HG03045 (cell line): ENCODE results near the gene TRAPPC12.
"Not testable (repeated sequence)": the region's sequence is repeated elsewhere in the genome, so short reads cannot be mapped to it uniquely, and the experiment has no call there.

ENCODE experiments used
- ATAC-seq: cut with Tn5 transposase; IDR thresholded peaks from one replicate; pipeline ENCODE4 v1.9.1; 2021; ENCODE audit warnings: mild to moderate bottlenecking, moderate library complexity; ENCODE audit not compliant: unreplicated experiment

The TRAPPC12 gene

GRCh38 chr2:3451926-3452671 lies 72.6 kb downstream of the TRAPPC12 start:
- ATAC-seq = no peak

GRCh38 chr2:3453190-3453999 lies 73.9 kb downstream of the TRAPPC12 start:
- ATAC-seq = no peak

- ATAC-seq = not testable (repeated sequence)
Observed at GRCh38 chr2:3454005-3454404, 74.5 kb downstream of the TRAPPC12 start.

- ATAC-seq = no peak
Observed at GRCh38 chr2:3454802-3455201, 75.3 kb downstream of the TRAPPC12 start.

GRCh38 chr2:3456125-3456524 lies 76.6 kb downstream of the TRAPPC12 start:
- ATAC-seq = no peak

GRCh38 chr2:3457524-3458395 lies 78.3 kb downstream of the TRAPPC12 start:
- no peak for ATAC-seq

- ATAC-seq = no peak
Observed at GRCh38 chr2:3458396-3459184, 79.1 kb downstream of the TRAPPC12 start.

- ATAC-seq = no peak
Observed at GRCh38 chr2:3459185-3460015, 79.9 kb downstream of the TRAPPC12 start.

GRCh38 chr2:3460156-3460555 lies 80.7 kb downstream of the TRAPPC12 start:
- ATAC-seq = no peak

GRCh38 chr2:3460831-3461800 lies 81.6 kb downstream of the TRAPPC12 start:
- ATAC-seq = no peak

GRCh38 chr2:3461801-3462492 lies 82.5 kb downstream of the TRAPPC12 start:
- ATAC-seq = peak; percentile 48

- no peak for ATAC-seq
Observed at GRCh38 chr2:3462493-3463104, 83.1 kb downstream of the TRAPPC12 start.

- ATAC-seq = no peak
Observed at GRCh38 chr2:3463186-3463835, 83.8 kb downstream of the TRAPPC12 start.

GRCh38 chr2:3463944-3464343 lies 84.5 kb downstream of the TRAPPC12 start:
- no peak for ATAC-seq

- ATAC-seq = no peak
Observed at GRCh38 chr2:3464401-3465005, 85.0 kb downstream of the TRAPPC12 start.

- ATAC-seq = no peak
Observed at GRCh38 chr2:3465328-3465727, 85.8 kb downstream of the TRAPPC12 start.
